ENCODE results near the gene CFAP99.
"Not testable (repeated sequence)": the region's sequence is repeated elsewhere in the genome, so short reads cannot be mapped to it uniquely, and the experiment has no call there.

CFAP99 gene

GRCh38 chr4:2418650-2419571, at the start of gene CFAP99:
CFAP99 (plus strand) TSS chr4:2418955.
- DNase-seq (ENCODE audit: low read depth in 2 of 2) = peak; percentile 96 to 97

DNA sequence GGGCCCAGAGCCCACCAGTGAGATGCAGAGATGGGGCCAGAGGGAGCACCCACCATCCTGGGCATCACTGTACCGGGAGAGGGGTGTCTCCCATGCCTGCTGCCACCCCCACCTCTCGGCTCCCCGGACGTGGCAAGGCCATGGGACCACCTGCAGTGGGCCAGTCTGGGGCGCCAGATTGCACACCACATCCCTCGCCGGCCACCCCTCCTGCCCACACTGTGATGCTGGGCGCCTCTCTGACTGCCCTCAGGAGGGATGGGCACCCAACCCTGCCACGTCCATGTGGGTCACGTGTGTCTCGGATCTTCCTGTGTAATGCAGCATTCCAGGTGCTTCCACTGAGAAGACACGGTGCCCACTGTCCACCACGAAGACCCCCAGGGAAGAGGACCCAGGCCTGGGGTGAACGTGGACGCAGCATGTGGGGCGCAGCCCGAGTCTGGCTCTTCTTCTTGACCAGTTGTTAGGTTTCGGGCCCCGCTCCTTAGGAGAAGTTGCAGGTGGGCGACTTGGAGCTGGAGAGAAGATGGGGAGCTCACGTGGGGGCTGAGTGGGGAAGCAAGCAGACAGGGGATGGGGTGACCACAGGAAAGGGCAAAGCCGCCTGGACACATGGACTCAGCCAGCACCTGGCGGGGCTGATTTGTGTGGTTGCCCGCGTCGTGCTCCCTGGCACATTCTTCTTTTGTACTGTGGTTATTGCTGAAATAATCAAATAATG, 48.0 kb upstream of the CFAP99 start:
- no peak for DNase-seq (ENCODE audit: low read depth in 2 of 2)

DNA sequence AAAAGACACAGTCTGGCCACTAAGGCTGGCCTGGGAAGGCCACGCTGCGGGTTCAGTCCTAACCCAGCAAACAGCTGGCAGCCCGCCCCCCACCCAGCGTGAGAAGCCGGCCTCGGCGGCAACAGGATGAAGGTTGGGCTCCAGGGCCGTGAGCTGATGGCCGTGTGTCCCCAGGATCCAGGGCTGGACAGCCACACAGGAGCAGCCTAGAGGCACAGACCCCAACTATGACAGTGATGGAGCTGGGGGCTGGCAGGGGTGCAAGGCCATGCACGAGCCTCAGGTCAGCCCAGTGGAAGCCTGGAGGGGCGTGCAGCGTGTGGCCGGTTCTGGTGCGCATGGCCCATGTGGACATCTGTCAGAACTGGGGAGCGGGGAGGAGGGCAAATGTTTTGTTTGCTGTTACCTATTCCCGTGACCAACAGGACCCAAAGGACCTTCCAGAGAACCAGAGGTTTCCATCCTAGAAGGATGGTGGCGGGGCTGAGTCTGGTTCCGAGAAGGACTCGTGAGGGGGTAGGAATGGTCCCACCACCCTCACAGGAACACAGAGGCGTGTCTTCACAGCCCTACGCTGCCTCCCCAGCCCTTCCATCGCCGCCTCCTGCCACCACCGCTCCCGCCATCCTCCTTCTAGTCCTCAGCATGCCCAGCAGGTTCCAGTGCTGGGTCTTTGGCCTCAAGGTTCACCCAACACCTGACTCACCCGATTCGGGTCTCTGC, 46.8 kb upstream of the CFAP99 start:
- DNase-seq (ENCODE audit: low read depth in 2 of 2) = no peak

DNA sequence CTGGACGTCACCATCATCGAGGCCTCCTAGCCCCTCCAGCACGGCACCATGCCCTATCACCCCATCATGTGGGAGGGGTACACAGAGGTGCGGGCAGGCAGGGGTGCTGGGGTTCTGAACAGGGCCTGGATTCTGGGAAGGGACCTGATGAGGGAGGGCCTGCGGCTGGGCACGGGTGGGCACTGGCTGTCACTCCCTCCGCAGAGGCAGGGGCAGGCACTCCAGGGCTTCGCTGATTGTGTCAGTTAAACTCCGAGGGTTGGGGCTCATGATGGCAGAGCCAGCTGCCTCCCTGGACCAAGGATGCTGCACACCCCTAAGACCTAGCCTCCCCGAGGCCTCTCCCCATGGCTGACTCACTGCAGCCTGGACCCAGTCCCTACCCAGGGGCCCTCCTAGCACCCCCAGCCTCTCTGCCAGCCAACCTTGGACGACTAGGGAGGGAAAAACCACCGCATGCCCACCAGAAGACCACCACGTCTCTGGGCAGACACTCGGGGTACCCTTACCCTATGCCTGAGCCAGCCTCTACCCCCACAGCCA, 46.2 kb upstream of the CFAP99 start:
- DNase-seq (ENCODE audit: low read depth in 2 of 2) = no peak

DNA sequence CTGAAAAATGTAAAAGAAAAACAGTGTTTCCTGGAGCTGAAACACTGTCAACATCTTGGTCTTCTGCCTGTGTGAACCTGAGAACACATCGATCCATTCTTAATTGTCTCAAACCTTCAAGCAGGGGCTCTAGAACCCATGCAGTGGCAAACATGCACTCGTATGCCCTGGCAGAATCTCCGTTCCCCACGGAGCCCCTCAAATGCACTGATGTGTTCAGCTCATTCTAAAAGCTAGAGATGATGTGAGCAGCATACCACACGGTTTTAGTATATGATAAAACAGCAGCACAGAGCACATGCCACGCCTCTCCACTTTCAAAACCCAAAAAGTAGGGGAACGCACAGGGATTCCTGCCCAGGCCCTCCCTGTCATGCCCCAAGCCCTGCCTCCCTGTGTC, 45.2 kb upstream of the CFAP99 start:
- DNase-seq (ENCODE audit: low read depth in 2 of 2) = no peak

DNA sequence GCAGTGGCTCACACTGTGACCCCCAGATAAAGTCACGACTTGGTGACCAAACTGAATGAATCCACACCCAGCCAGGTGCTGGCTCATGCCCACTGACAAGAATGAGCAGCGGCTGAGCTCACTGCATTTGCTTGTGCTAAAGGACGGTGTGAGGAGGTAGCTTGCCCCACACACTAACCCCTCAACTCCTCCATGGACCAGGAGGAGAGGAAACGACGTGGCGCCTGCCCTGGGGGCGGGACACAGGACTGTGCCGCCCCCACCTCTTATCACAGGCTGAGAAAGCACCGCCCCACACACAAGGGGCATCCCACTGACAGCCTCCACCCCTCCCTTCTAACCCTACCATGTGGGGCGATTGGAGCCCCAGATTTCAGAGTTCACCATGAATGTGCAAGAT, 43.3 kb upstream of the CFAP99 start:
- DNase-seq (ENCODE audit: low read depth in 2 of 2) = no peak

DNA sequence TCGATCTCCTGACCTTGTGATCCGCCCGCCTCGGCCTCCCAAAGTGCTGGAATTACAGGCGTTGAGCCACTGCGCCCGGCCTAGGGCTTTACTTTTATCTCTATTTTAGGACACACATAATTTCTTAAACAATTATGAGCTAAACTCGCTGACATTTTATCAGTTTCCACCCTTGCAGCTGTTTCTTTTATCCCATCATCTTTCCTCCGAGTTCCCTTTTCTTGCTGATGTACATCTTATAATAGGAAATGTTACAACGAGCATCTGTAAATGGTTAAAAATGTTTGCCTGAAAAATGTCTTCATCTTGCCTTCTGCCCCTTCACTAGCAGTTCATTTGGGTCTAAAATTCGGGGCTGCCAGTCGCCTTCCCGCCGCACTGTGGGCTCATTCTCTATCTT, 41.5 kb upstream of the CFAP99 start:
- DNase-seq (ENCODE audit: low read depth in 2 of 2) = no peak

DNA sequence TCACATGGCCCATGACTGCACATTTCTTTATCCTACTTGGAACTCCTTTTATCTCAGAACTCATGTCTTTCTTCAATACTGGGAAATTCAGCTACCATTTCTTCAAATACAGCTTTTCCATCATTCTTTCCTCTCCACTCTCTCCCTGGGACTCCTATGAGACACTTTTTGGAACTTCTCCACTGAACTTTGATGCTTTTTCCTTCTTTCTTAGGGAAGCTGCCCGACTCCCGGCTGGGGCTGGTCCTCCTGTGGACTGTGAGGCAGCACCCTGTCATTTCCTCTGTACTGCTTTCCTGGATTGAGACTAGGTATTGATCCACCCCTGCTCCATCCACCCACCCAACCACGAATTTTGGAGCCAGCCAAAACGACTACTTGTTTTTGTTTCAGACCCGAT, 40.4 kb upstream of the CFAP99 start:
- no peak for DNase-seq (ENCODE audit: low read depth in 2 of 2)

GRCh38 chr4:2378898-2379297, 39.9 kb upstream of the CFAP99 start:
- no peak for DNase-seq (ENCODE audit: low read depth in 2 of 2)

- not testable (repeated sequence) for DNase-seq (ENCODE audit: low read depth in 2 of 2)
These were observed 38.2 kb upstream of the CFAP99 start for GRCh38 chr4:2380589-2380988.

GRCh38 chr4:2382769-2383202, 36.0 kb upstream of the CFAP99 start:
- DNase-seq (ENCODE audit: low read depth in 2 of 2) = not testable (repeated sequence)

- DNase-seq (ENCODE audit: low read depth in 2 of 2) = not testable (repeated sequence)
These were observed 35.5 kb upstream of the CFAP99 start for GRCh38 chr4:2383220-2383631.

- DNase-seq (ENCODE audit: low read depth in 2 of 2) = no peak
These were observed 35.0 kb upstream of the CFAP99 start for GRCh38 chr4:2383760-2384159.

GRCh38 chr4:2384245-2384644, 34.5 kb upstream of the CFAP99 start:
- DNase-seq (ENCODE audit: low read depth in 2 of 2) = no peak

- no peak for DNase-seq (ENCODE audit: low read depth in 2 of 2)
These were observed 33.2 kb upstream of the CFAP99 start for GRCh38 chr4:2385516-2385915.

DNA sequence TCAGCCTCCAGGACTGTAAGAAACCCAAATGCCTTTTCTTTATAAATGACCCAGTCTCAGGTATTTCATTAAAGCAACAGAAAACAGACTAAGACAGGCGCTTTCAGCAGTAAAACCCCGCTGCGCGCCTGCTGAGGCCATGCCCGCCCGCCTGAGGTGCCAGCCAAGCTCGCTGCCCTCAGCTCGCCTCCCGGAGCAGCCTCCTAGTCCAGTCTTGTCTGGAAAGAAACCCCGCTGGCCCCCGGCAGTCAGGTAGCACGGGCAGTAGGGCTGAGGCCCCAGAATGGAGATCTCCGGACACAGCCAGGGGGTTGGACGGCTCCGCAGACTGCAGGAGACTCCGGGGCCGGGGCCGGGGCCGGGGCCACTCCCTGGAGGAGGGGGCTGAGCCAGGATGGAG, 32.0 kb upstream of the CFAP99 start:
- DNase-seq (ENCODE audit: low read depth in 2 of 2) = no peak

DNA sequence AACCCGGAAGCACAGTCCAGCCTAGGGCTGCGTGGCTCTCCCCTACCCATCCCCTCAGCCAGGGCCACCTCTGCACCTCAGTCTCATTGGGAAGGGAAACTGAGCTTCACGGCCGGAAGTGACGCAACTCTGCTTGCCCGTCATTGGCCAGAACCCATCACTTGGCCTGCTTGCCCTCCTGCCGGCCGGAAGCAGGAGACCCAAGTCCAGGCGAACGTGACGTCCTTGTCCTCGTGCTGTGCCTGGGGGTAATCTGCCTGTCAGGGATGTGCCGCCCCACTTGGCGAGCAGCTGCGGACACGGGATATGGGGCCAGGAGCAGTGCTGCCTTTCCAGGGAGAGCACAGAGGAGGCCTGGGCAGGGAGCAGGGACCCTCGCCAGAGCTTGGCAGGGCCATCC, 31.5 kb upstream of the CFAP99 start:
- no peak for DNase-seq (ENCODE audit: low read depth in 2 of 2)

- DNase-seq (ENCODE audit: low read depth in 2 of 2) = no peak
These were observed 30.9 kb upstream of the CFAP99 start for GRCh38 chr4:2387829-2388228.

DNA sequence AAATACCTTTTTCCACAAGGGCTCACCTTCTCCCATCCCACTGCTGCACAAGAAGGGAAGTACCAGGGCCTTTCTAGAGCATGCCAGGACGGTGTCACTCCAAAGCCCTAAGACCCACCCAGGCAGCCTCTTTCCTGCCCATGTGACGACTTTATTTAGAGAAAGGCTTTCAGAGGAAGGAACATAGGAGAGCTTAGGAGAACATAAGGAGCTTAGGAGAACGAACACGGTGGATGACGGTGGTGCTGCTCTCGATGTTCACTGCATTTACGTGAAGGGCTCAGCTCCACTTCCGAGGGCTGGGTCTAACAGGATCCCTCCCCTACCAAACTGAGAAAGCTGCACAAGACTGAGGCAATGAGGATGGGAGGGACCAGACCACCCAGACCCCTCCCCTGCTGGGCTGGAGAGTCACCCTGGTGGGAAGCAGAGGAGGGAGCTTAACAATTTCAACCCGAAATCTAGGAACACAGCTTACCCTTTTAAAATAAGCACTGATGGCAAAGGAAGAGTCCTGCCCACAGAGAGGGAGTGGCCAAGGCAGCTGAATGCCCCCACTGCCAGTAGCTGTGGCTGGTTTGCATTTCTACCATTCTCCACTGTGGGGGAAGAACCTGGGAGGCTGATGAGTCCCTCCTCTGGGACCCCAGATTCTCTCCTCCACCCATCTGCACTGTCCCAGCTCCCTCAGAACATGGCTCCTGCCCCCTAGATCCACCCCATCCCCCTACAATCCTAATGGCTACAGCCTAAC, 30.1 kb upstream of the CFAP99 start:
- DNase-seq (ENCODE audit: low read depth in 2 of 2) = no peak

DNA sequence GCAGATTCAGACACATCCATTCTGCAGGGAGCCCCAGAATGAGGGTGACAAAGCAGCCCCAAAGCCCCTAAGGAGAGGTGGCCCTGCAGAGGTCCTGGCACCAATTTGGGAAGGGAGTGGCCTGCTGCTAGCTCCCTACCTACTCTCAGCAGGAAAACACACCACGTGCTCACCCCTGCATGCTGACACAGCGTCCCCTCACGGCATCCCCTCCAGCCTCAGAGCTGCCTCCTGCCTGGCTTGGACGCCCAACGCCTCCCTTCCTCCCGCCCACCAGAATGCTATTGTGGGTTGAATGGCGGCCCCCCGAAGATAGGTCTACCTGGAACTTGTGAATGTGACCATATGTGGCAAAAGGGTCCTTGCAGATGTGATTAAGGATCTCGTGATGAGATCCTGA, 29.1 kb upstream of the CFAP99 start:
- DNase-seq (ENCODE audit: low read depth in 2 of 2) = no peak

DNA sequence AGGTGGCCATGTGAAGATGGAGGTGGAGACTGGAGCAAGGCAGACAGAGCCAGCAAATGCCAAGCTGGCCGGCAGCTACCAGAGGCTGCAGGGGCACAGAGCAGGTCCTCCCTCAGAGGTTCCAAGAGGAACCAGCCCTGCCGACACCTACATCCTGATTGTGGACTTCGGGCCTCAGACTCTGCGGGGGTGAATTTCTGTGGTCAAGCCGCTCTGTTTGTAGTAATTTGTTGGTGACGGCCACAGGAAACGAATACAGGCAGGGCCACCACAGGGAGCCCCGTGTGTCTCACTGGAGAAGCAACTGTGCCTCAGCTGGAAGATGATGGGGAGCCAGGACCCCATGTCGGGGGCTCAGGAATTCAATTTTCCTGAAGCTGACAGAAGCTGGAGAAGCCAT, 28.6 kb upstream of the CFAP99 start:
- DNase-seq (ENCODE audit: low read depth in 2 of 2) = no peak

All from stimulated activated CD4-positive, alpha-beta T cell treated with anti-CD3 and anti-CD28 coated beads, Interleukin-1b, Interleukin-23, amount 100 ng/mL, for 1 hour (primary cell).